ENCODE results near the gene CNOT1. TPM values are rescaled to one million over a fixed set of nuclear protein-coding genes. Genes with fewer than 3 reads are reported as not detected.
A peak's percentile ranks its signal among the peaks of the same experiment; 100 is the strongest.

CNOT1 gene
- total and polyA plus RNA-seq, 2 experiments from 2014 or later, result 50.8 to 113 TPM

GRCh38 chr16:58487566-58488351 is 141.9 kb downstream of the CNOT1 start:
- Histone ChIP-seq H2AFZ (no peak overlapping the region), H3K4me3 (no peak overlapping the region)

GRCh38 chr16:58485184-58485887 is 144.3 kb downstream of the CNOT1 start:
- 75% methylated on average over 11 of the region's 11 CpGs for WGBS (ENCODE audit: low lambda C conversion rate, missing lambda C conversion rate)
- DNase-seq (ENCODE audit: low spot score), result no peak
- Histone ChIP-seq H4K20me1 (ENCODE audit: insufficient read depth, poor library complexity, severe bottlenecking) (no peaks in the 10 kb centered on the region), H3K4me3 (no peak overlapping the region), H3K9me3 (ENCODE audit: low read depth) (no peaks in the 10 kb centered on the region), H3K9me2 (replicated peaks; ENCODE audit: insufficient read depth) (no peaks in the 10 kb centered on the region), H3K4me2 (no peak overlapping the region), H3K36me3 (replicated peaks; ENCODE audit: insufficient read depth, low read depth) (no peaks in the 10 kb centered on the region), H3K79me2 (no peaks in the 10 kb centered on the region), H2AFZ (no peak overlapping the region), H3K27ac (no peak overlapping the region), H3K4me1 (ENCODE audit: insufficient read depth) (no peaks in the 10 kb centered on the region), H3K27me3 (no peaks in the 10 kb centered on the region)
- TF ChIP-seq EZH2 (IDR thresholded peaks at IDR 0.05; ENCODE audit: borderline replicate concordance) (no peak), EZH2phosphoT487 (IDR thresholded peaks at IDR 0.05; ENCODE audit: low read depth, severe bottlenecking, unreplicated experiment) (no peak), CTCF (IDR thresholded peaks at IDR 0.05; ENCODE audit: poor library complexity) (no peak)

More at GRCh38 chr16:58487566-58488351, 141.9 kb downstream of the CNOT1 start:
- Histone ChIP-seq H3K4me1 (ENCODE audit: insufficient read depth) (no peaks in the 10 kb centered on the region), H3K27me3 (no peaks in the 10 kb centered on the region), H3K79me2 (no peaks in the 10 kb centered on the region), H4K20me1 (ENCODE audit: insufficient read depth, poor library complexity, severe bottlenecking) (no peaks in the 10 kb centered on the region), H3K9me2 (replicated peaks; ENCODE audit: insufficient read depth) (no peaks in the 10 kb centered on the region), H3K36me3 (replicated peaks; ENCODE audit: insufficient read depth, low read depth) (no peaks in the 10 kb centered on the region), H3K9me3 (ENCODE audit: low read depth) (no peaks in the 10 kb centered on the region), H3K4me2 (peak overlapping the region; percentile 60), H3K27ac (no peak overlapping the region)
- DNase-seq (ENCODE audit: low spot score), result peak; percentile 94
- WGBS (ENCODE audit: low lambda C conversion rate, missing lambda C conversion rate), result 18% methylated on average over 34 of the region's 43 CpGs
- peak; percentile 97 for TF ChIP-seq CTCF (IDR thresholded peaks at IDR 0.05; ENCODE audit: poor library complexity)
- no peak for TF ChIP-seq EZH2phosphoT487 (IDR thresholded peaks at IDR 0.05; ENCODE audit: low read depth, severe bottlenecking, unreplicated experiment)

- 73% methylated on average over 8 of the region's 8 CpGs for WGBS (ENCODE audit: low lambda C conversion rate, missing lambda C conversion rate)
- no peak overlapping the region for H3K4me2 ChIP-seq
Observed at GRCh38 chr16:58481931-58482330, 147.7 kb downstream of the CNOT1 start.

More at GRCh38 chr16:58481931-58482330, 147.7 kb downstream of the CNOT1 start:
- Histone ChIP-seq H3K4me1 (ENCODE audit: insufficient read depth) (no peaks in the 10 kb centered on the region), H3K79me2 (no peaks in the 10 kb centered on the region), H3K27me3 (no peaks in the 10 kb centered on the region), H2AFZ (no peak overlapping the region), H3K36me3 (replicated peaks; ENCODE audit: insufficient read depth, low read depth) (no peaks in the 10 kb centered on the region), H4K20me1 (ENCODE audit: insufficient read depth, poor library complexity, severe bottlenecking) (no peaks in the 10 kb centered on the region), H3K9me2 (replicated peaks; ENCODE audit: insufficient read depth) (no peaks in the 10 kb centered on the region), H3K9me3 (ENCODE audit: low read depth) (no peaks in the 10 kb centered on the region), H3K4me3 (no peak overlapping the region), H3K27ac (no peak overlapping the region)
- no peak for DNase-seq (ENCODE audit: low spot score)
- TF ChIP-seq CTCF (IDR thresholded peaks at IDR 0.05; ENCODE audit: poor library complexity) (no peak), EZH2 (IDR thresholded peaks at IDR 0.05; ENCODE audit: borderline replicate concordance) (no peak), EZH2phosphoT487 (IDR thresholded peaks at IDR 0.05; ENCODE audit: low read depth, severe bottlenecking, unreplicated experiment) (no peak)

Measured in hepatocyte (in vitro differentiated cells).